HTERT RPE-1 (cell line): Measurements from ENCODE around the gene ZC3H11A.

Source experiments
- in situ Hi-C: fragments of 300-500 bp; cut with MboI; formaldehyde crosslinking; loops from 4 replicates; pipeline ENCODE4 v1.14.3; 2020; ENCODE audit warnings: low sequenced_read_pairs

Gene ZC3H11A

GRCh38 chr1:203839081-203839480, 43.7 kb downstream of the ZC3H11A start:
- in situ Hi-C loops = no loop called here

GRCh38 chr1:203840208-203840808, 44.9 kb downstream of the ZC3H11A start:
- in situ Hi-C loops = no loop called here

GRCh38 chr1:203842559-203842876, 47.1 kb downstream of the ZC3H11A start:
- in situ Hi-C loops = no loop called here

GRCh38 chr1:203843435-203843834, 48.0 kb downstream of the ZC3H11A start:
- in situ Hi-C loops = no loop called here
